Measurements from ENCODE around the gene PTPN12.
"Not testable (repeated sequence)": the region's sequence is repeated elsewhere in the genome, so short reads cannot be mapped to it uniquely, and the experiment has no call there.

Gene PTPN12

GRCh38 chr7:77579797-77580196 lies 42.7 kb downstream of the PTPN12 start:
- DNase-seq (ENCODE audit: low read depth in 2 of 2), result no peak

- no peak for DNase-seq (ENCODE audit: low read depth in 2 of 2)
These were observed 43.8 kb downstream of the PTPN12 start for GRCh38 chr7:77580762-77581350.

GRCh38 chr7:77587272-77587671 lies 50.2 kb downstream of the PTPN12 start:
- DNase-seq (ENCODE audit: low read depth in 2 of 2), result no peak

GRCh38 chr7:77600952-77601351 lies 63.9 kb downstream of the PTPN12 start:
- DNase-seq (ENCODE audit: low read depth in 2 of 2), result no peak

GRCh38 chr7:77606562-77606961 lies 69.5 kb downstream of the PTPN12 start:
- no peak for DNase-seq (ENCODE audit: low read depth in 2 of 2)

- DNase-seq (ENCODE audit: low read depth in 2 of 2), result no peak
These were observed 82.2 kb downstream of the PTPN12 start for GRCh38 chr7:77619314-77619713.

- no peak for DNase-seq (ENCODE audit: low read depth in 2 of 2)
These were observed 89.7 kb downstream of the PTPN12 start for GRCh38 chr7:77626586-77627308.

- DNase-seq (ENCODE audit: low read depth in 2 of 2), result no peak
These were observed 90.2 kb downstream of the PTPN12 start for GRCh38 chr7:77627309-77627676.

- no peak for DNase-seq (ENCODE audit: low read depth in 2 of 2)
These were observed 92.7 kb downstream of the PTPN12 start for GRCh38 chr7:77629797-77630196.

- no peak for DNase-seq (ENCODE audit: low read depth in 2 of 2)
These were observed 94.7 kb downstream of the PTPN12 start for GRCh38 chr7:77631820-77632219.

GRCh38 chr7:77644774-77645173 lies 107.7 kb downstream of the PTPN12 start:
- no peak for DNase-seq (ENCODE audit: low read depth in 2 of 2)

- DNase-seq (ENCODE audit: low read depth in 2 of 2), result no peak
These were observed 111.7 kb downstream of the PTPN12 start for GRCh38 chr7:77648742-77649338.

- no peak for DNase-seq (ENCODE audit: low read depth in 2 of 2)
These were observed 112.7 kb downstream of the PTPN12 start for GRCh38 chr7:77649716-77650349.

- peak in 1 of 2 donors; percentile 8 for DNase-seq (ENCODE audit: low read depth in 2 of 2)
These were observed 114.6 kb downstream of the PTPN12 start for GRCh38 chr7:77651575-77652162.

- DNase-seq (ENCODE audit: low read depth in 2 of 2), result not testable (repeated sequence)
These were observed 115.7 kb downstream of the PTPN12 start for GRCh38 chr7:77652826-77653225.

- no peak for DNase-seq (ENCODE audit: low read depth in 2 of 2)
These were observed 116.5 kb downstream of the PTPN12 start for GRCh38 chr7:77653572-77653971.

GRCh38 chr7:77655356-77655755 lies 118.3 kb downstream of the PTPN12 start:
- DNase-seq (ENCODE audit: low read depth in 2 of 2), result no peak

GRCh38 chr7:77655836-77656455 lies 118.9 kb downstream of the PTPN12 start:
- no peak for DNase-seq (ENCODE audit: low read depth in 2 of 2)

- DNase-seq (ENCODE audit: low read depth in 2 of 2), result no peak
These were observed 120.5 kb downstream of the PTPN12 start for GRCh38 chr7:77657427-77658224.

- no peak for DNase-seq (ENCODE audit: low read depth in 2 of 2)
These were observed 121.8 kb downstream of the PTPN12 start for GRCh38 chr7:77658928-77659327.

GRCh38 chr7:77661816-77662215 lies 124.7 kb downstream of the PTPN12 start:
- no peak for DNase-seq (ENCODE audit: low read depth in 2 of 2)
